ENCODE measurements around the gene NHERF2. TPM values are rescaled to one million over a fixed set of nuclear protein-coding genes. Genes with fewer than 3 reads are reported as not detected.

Gene NHERF2
- total and polyA plus RNA-seq, 2 experiments from 2014 or later: 12.0 to 16.5 TPM

Small RNAs within 50 kb of the gene (small RNA-seq; reads per million reads assigned to genes)
- gene RN7SL219P (ENCODE audit: low replicate concordance): not detected

Other genes starting within 250 kb of the NHERF2 start
Only the 30 nearest of the 31 such genes appear.
- 143 and 175 TPM in 2 replicates for gene NUBP2, start 243.9 kb upstream of the NHERF2 start, total RNA-seq (2014; rRNA removed; shearing (Covaris generic))
- gene NUBP2, start 243.9 kb upstream of the NHERF2 start, polyA plus RNA-seq (2016; fragmentation: Nextera tagmentation; extraction: Ambion mirVana): 79.0 and 79.4 TPM in 2 replicates
- not detected in 2 replicates for gene IGFALS, start 233.2 kb upstream of the NHERF2 start, total RNA-seq (2014; rRNA removed; shearing (Covaris generic))
- 0.16 TPM in 1 of 2 replicates, not detected in the other for gene IGFALS, start 233.2 kb upstream of the NHERF2 start, polyA plus RNA-seq (2016; fragmentation: Nextera tagmentation; extraction: Ambion mirVana)
- gene HAGH, start 200.1 kb upstream of the NHERF2 start, total RNA-seq (2014; rRNA removed; shearing (Covaris generic)): 24.7 and 30.6 TPM in 2 replicates
- 28.5 and 28.9 TPM in 2 replicates for gene HAGH, start 200.1 kb upstream of the NHERF2 start, polyA plus RNA-seq (2016; fragmentation: Nextera tagmentation; extraction: Ambion mirVana)
- 17.3 and 21.0 TPM in 2 replicates for gene FAHD1, start 199.7 kb upstream of the NHERF2 start, total RNA-seq (2014; rRNA removed; shearing (Covaris generic))
- gene FAHD1, start 199.7 kb upstream of the NHERF2 start, polyA plus RNA-seq (2016; fragmentation: Nextera tagmentation; extraction: Ambion mirVana): 23.9 and 24.2 TPM in 2 replicates
- gene MEIOB, start 154.7 kb upstream of the NHERF2 start, total RNA-seq (2014; rRNA removed; shearing (Covaris generic)): 6.3 and 7.3 TPM in 2 replicates
- 7.7 and 8.7 TPM in 2 replicates for gene MEIOB, start 154.7 kb upstream of the NHERF2 start, polyA plus RNA-seq (2016; fragmentation: Nextera tagmentation; extraction: Ambion mirVana)
- gene HS3ST6, start 108.5 kb upstream of the NHERF2 start, total RNA-seq (2014; rRNA removed; shearing (Covaris generic)): not detected in 2 replicates
- gene HS3ST6, start 108.5 kb upstream of the NHERF2 start, polyA plus RNA-seq (2016; fragmentation: Nextera tagmentation; extraction: Ambion mirVana): 0.17 and 0.21 TPM in 2 replicates
- 23.9 and 31.3 TPM in 2 replicates for gene MSRB1, start 83.7 kb upstream of the NHERF2 start, total RNA-seq (2014; rRNA removed; shearing (Covaris generic))
- gene MSRB1, start 83.7 kb upstream of the NHERF2 start, polyA plus RNA-seq (2016; fragmentation: Nextera tagmentation; extraction: Ambion mirVana): 29.6 and 30.4 TPM in 2 replicates
- gene RPL3L, start 72.2 kb upstream of the NHERF2 start, total RNA-seq (2014; rRNA removed; shearing (Covaris generic)): 0.31 and 0.59 TPM in 2 replicates
- 0.68 and 1.1 TPM in 2 replicates for gene RPL3L, start 72.2 kb upstream of the NHERF2 start, polyA plus RNA-seq (2016; fragmentation: Nextera tagmentation; extraction: Ambion mirVana)
- gene NDUFB10, start 67.4 kb upstream of the NHERF2 start, total RNA-seq (2014; rRNA removed; shearing (Covaris generic)): 244 and 280 TPM in 2 replicates
- gene NDUFB10, start 67.4 kb upstream of the NHERF2 start, polyA plus RNA-seq (2016; fragmentation: Nextera tagmentation; extraction: Ambion mirVana): 495 and 527 TPM in 2 replicates
- gene RPS2, start 62.1 kb upstream of the NHERF2 start, total RNA-seq (2014; rRNA removed; shearing (Covaris generic)): 3,232 and 3,786 TPM in 2 replicates
- 3,992 and 4,335 TPM in 2 replicates for gene RPS2, start 62.1 kb upstream of the NHERF2 start, polyA plus RNA-seq (2016; fragmentation: Nextera tagmentation; extraction: Ambion mirVana)
- not detected in 2 replicates for gene RNF151, start 60.0 kb upstream of the NHERF2 start, total RNA-seq (2014; rRNA removed; shearing (Covaris generic))
- not detected in 2 replicates for gene RNF151, start 60.0 kb upstream of the NHERF2 start, polyA plus RNA-seq (2016; fragmentation: Nextera tagmentation; extraction: Ambion mirVana)
- gene TBL3, start 54.8 kb upstream of the NHERF2 start, total RNA-seq (2014; rRNA removed; shearing (Covaris generic)): 122 and 157 TPM in 2 replicates
- 67.0 and 68.8 TPM in 2 replicates for gene TBL3, start 54.8 kb upstream of the NHERF2 start, polyA plus RNA-seq (2016; fragmentation: Nextera tagmentation; extraction: Ambion mirVana)
- gene NOXO1, start 45.4 kb upstream of the NHERF2 start, total RNA-seq (2014; rRNA removed; shearing (Covaris generic)): 1.2 and 2.0 TPM in 2 replicates
- 2.0 and 2.6 TPM in 2 replicates for gene NOXO1, start 45.4 kb upstream of the NHERF2 start, polyA plus RNA-seq (2016; fragmentation: Nextera tagmentation; extraction: Ambion mirVana)
- gene GFER, start 42.7 kb upstream of the NHERF2 start, total RNA-seq (2014; rRNA removed; shearing (Covaris generic)): 40.1 and 53.2 TPM in 2 replicates
- gene GFER, start 42.7 kb upstream of the NHERF2 start, polyA plus RNA-seq (2016; fragmentation: Nextera tagmentation; extraction: Ambion mirVana): 64.5 and 68.5 TPM in 2 replicates
- gene SYNGR3, start 36.9 kb upstream of the NHERF2 start, total RNA-seq (2014; rRNA removed; shearing (Covaris generic)): 72.2 and 77.7 TPM in 2 replicates
- gene SYNGR3, start 36.9 kb upstream of the NHERF2 start, polyA plus RNA-seq (2016; fragmentation: Nextera tagmentation; extraction: Ambion mirVana): 44.7 and 45.4 TPM in 2 replicates
- 31.7 and 48.6 TPM in 2 replicates for gene ZNF598, start 17.1 kb upstream of the NHERF2 start, total RNA-seq (2014; rRNA removed; shearing (Covaris generic))
- gene ZNF598, start 17.1 kb upstream of the NHERF2 start, polyA plus RNA-seq (2016; fragmentation: Nextera tagmentation; extraction: Ambion mirVana): 8.5 and 10.2 TPM in 2 replicates
- 1.9 and 4.5 TPM in 2 replicates for gene NPW, start 7.1 kb upstream of the NHERF2 start, total RNA-seq (2014; rRNA removed; shearing (Covaris generic))
- gene NPW, start 7.1 kb upstream of the NHERF2 start, polyA plus RNA-seq (2016; fragmentation: Nextera tagmentation; extraction: Ambion mirVana): 37.0 and 37.6 TPM in 2 replicates
- 84.6 and 97.1 TPM in 2 replicates for gene NTHL1, start 20.9 kb downstream of the NHERF2 start, total RNA-seq (2014; rRNA removed; shearing (Covaris generic))
- 87.9 and 94.9 TPM in 2 replicates for gene NTHL1, start 20.9 kb downstream of the NHERF2 start, polyA plus RNA-seq (2016; fragmentation: Nextera tagmentation; extraction: Ambion mirVana)
- gene TSC2, start 21.1 kb downstream of the NHERF2 start, total RNA-seq (2014; rRNA removed; shearing (Covaris generic)): 81.4 and 93.0 TPM in 2 replicates
- gene TSC2, start 21.1 kb downstream of the NHERF2 start, polyA plus RNA-seq (2016; fragmentation: Nextera tagmentation; extraction: Ambion mirVana): 36.3 and 40.5 TPM in 2 replicates
- 75.5 and 107 TPM in 2 replicates for gene PKD1, start 109.0 kb downstream of the NHERF2 start, total RNA-seq (2014; rRNA removed; shearing (Covaris generic))
- 18.5 and 21.1 TPM in 2 replicates for gene PKD1, start 109.0 kb downstream of the NHERF2 start, polyA plus RNA-seq (2016; fragmentation: Nextera tagmentation; extraction: Ambion mirVana)
- 3.7 and 4.1 TPM in 2 replicates for gene RAB26, start 121.7 kb downstream of the NHERF2 start, total RNA-seq (2014; rRNA removed; shearing (Covaris generic))
- 8.7 and 11.6 TPM in 2 replicates for gene RAB26, start 121.7 kb downstream of the NHERF2 start, polyA plus RNA-seq (2016; fragmentation: Nextera tagmentation; extraction: Ambion mirVana)
- gene TRAF7, start 128.9 kb downstream of the NHERF2 start, total RNA-seq (2014; rRNA removed; shearing (Covaris generic)): 133 and 143 TPM in 2 replicates
- gene TRAF7, start 128.9 kb downstream of the NHERF2 start, polyA plus RNA-seq (2016; fragmentation: Nextera tagmentation; extraction: Ambion mirVana): 36.4 and 41.4 TPM in 2 replicates
- gene CASKIN1, start 169.7 kb downstream of the NHERF2 start, total RNA-seq (2014; rRNA removed; shearing (Covaris generic)): 2.4 and 6.2 TPM in 2 replicates
- 1.0 TPM in 2 replicates for gene CASKIN1, start 169.7 kb downstream of the NHERF2 start, polyA plus RNA-seq (2016; fragmentation: Nextera tagmentation; extraction: Ambion mirVana)
- gene MLST8, start 178.6 kb downstream of the NHERF2 start, total RNA-seq (2014; rRNA removed; shearing (Covaris generic)): 98.1 and 138 TPM in 2 replicates
- 55.3 and 58.8 TPM in 2 replicates for gene MLST8, start 178.6 kb downstream of the NHERF2 start, polyA plus RNA-seq (2016; fragmentation: Nextera tagmentation; extraction: Ambion mirVana)
- gene BRICD5, start 184.0 kb downstream of the NHERF2 start, total RNA-seq (2014; rRNA removed; shearing (Covaris generic)): 3.8 and 5.3 TPM in 2 replicates
- 4.8 and 6.3 TPM in 2 replicates for gene BRICD5, start 184.0 kb downstream of the NHERF2 start, polyA plus RNA-seq (2016; fragmentation: Nextera tagmentation; extraction: Ambion mirVana)
- gene PGP, start 187.9 kb downstream of the NHERF2 start, total RNA-seq (2014; rRNA removed; shearing (Covaris generic)): 59.3 and 80.3 TPM in 2 replicates
- gene PGP, start 187.9 kb downstream of the NHERF2 start, polyA plus RNA-seq (2016; fragmentation: Nextera tagmentation; extraction: Ambion mirVana): 44.4 and 52.1 TPM in 2 replicates
- 42.0 and 45.5 TPM in 2 replicates for gene E4F1, start 196.7 kb downstream of the NHERF2 start, total RNA-seq (2014; rRNA removed; shearing (Covaris generic))
- gene E4F1, start 196.7 kb downstream of the NHERF2 start, polyA plus RNA-seq (2016; fragmentation: Nextera tagmentation; extraction: Ambion mirVana): 22.6 and 22.7 TPM in 2 replicates
- 0.66 TPM in 1 of 2 replicates, not detected in the other for gene DNASE1L2, start 209.5 kb downstream of the NHERF2 start, total RNA-seq (2014; rRNA removed; shearing (Covaris generic))
- gene DNASE1L2, start 209.5 kb downstream of the NHERF2 start, polyA plus RNA-seq (2016; fragmentation: Nextera tagmentation; extraction: Ambion mirVana): 0.23 and 0.42 TPM in 2 replicates
- gene ECI1, start 224.7 kb downstream of the NHERF2 start, total RNA-seq (2014; rRNA removed; shearing (Covaris generic)): 117 and 118 TPM in 2 replicates
- 143 and 152 TPM in 2 replicates for gene ECI1, start 224.7 kb downstream of the NHERF2 start, polyA plus RNA-seq (2016; fragmentation: Nextera tagmentation; extraction: Ambion mirVana)
- gene RNPS1, start 241.2 kb downstream of the NHERF2 start, total RNA-seq (2014; rRNA removed; shearing (Covaris generic)): 372 and 384 TPM in 2 replicates
- 298 and 315 TPM in 2 replicates for gene RNPS1, start 241.2 kb downstream of the NHERF2 start, polyA plus RNA-seq (2016; fragmentation: Nextera tagmentation; extraction: Ambion mirVana)